SK-N-SH treated with all-trans-retinoic acid at 6 μM for 48 hours (cell line): ENCODE results near the gene PPEF1.
A peak's percentile ranks its signal among the peaks of the same experiment; 100 is the strongest.

Source experiments
- ATAC-seq: fragments of 200-7000 bp; cut with Tn5 transposase; 3 replicates; pipeline ENCODE4 v1.9.1; 2020; ENCODE audit warnings: mild to moderate bottlenecking, moderate library complexity
- ARNTL ChIP-seq: fragments of 450-650 bp; formaldehyde crosslinking; IDR thresholded peaks from 2 replicates; pipeline ENCODE4 v1.5.0; 2020; ENCODE audit warnings: low read depth, mild to moderate bottlenecking, moderate library complexity, borderline replicate concordance
- BACH2 ChIP-seq: fragments of 250-450 bp; sonication (Bioruptor Pico); IDR thresholded peaks from 2 replicates; pipeline ENCODE4 v1.9.0; 2021; ENCODE audit warnings: mild to moderate bottlenecking, borderline replicate concordance
- CSDC2 ChIP-seq: fragments of 250-450 bp; sonication (Bioruptor Pico); IDR thresholded peaks from 2 replicates; pipeline ENCODE4 v1.5.0; 2020; ENCODE audit warnings: mild to moderate bottlenecking, moderate library complexity
- GLIS3 ChIP-seq: fragments of 250-450 bp; sonication (Bioruptor Pico); IDR thresholded peaks from 2 replicates; pipeline ENCODE4 v1.5.0; 2020; ENCODE audit warnings: mild to moderate bottlenecking, moderate library complexity
- ISL1 ChIP-seq: fragments of 250-450 bp; sonication (Bioruptor Pico); IDR thresholded peaks from 2 replicates; pipeline ENCODE4 v2.1.2; 2022; ENCODE audit warnings: mild to moderate bottlenecking, moderate library complexity
- OSR1 ChIP-seq: fragments of 250-450 bp; sonication (Bioruptor Pico); IDR thresholded peaks from 2 replicates; pipeline ENCODE4 v1.8.0; 2022; ENCODE audit warnings: moderate library complexity, mild to moderate bottlenecking, inconsistent platforms
- RARB ChIP-seq: fragments of 250-450 bp; sonication (Bioruptor Pico); IDR thresholded peaks from 2 replicates; pipeline ENCODE4 v1.8.0; 2021; ENCODE audit warnings: mild to moderate bottlenecking, moderate library complexity
- SNAI2 ChIP-seq: fragments of 250-450 bp; sonication (Bioruptor Pico); IDR thresholded peaks from 2 replicates; pipeline ENCODE4 v1.5.0; 2020; ENCODE audit warnings: mild to moderate bottlenecking, moderate library complexity
- TCF4 ChIP-seq: fragments of 250-450 bp; sonication (Bioruptor Pico); IDR thresholded peaks from 2 replicates; pipeline ENCODE4 v1.8.0; 2021; ENCODE audit warnings: mild to moderate bottlenecking, moderate library complexity, borderline replicate concordance
- TOX ChIP-seq: fragments of 250-450 bp; sonication (Bioruptor Pico); IDR thresholded peaks from 2 replicates; pipeline ENCODE4 v1.8.0; 2021; ENCODE audit warnings: mild to moderate bottlenecking, moderate library complexity, borderline replicate concordance
- ZC3H10 ChIP-seq: fragments of 250-450 bp; sonication (Bioruptor Pico); IDR thresholded peaks from 2 replicates; pipeline ENCODE4 v1.5.1; 2021; ENCODE audit warnings: mild to moderate bottlenecking, moderate library complexity
- ZFP3 ChIP-seq: fragments of 250-450 bp; sonication (Bioruptor Pico); IDR thresholded peaks from 2 replicates; pipeline ENCODE4 v1.5.0; 2020; ENCODE audit warnings: mild to moderate bottlenecking, moderate library complexity
- ZFP30 ChIP-seq: fragments of 450-650 bp; formaldehyde crosslinking; IDR thresholded peaks from 2 replicates; pipeline ENCODE4 v1.5.0; 2022; ENCODE audit warnings: mild to moderate bottlenecking, moderate library complexity
- ZNF565 ChIP-seq: fragments of 450-650 bp; formaldehyde crosslinking; conservative IDR thresholded peaks from 2 replicates; pipeline ENCODE4 v1.5.0; 2020; ENCODE audit warnings: low read depth, mild to moderate bottlenecking, moderate library complexity
- ZNF70 ChIP-seq: fragments of 450-650 bp; formaldehyde crosslinking; IDR thresholded peaks from 2 replicates; pipeline ENCODE4 v1.5.0; 2020; ENCODE audit warnings: mild to moderate bottlenecking, moderate library complexity
- ZNF8 ChIP-seq: fragments of 450-650 bp; formaldehyde crosslinking; IDR thresholded peaks from 2 replicates; pipeline ENCODE4 v1.5.0; 2020; ENCODE audit warnings: mild to moderate bottlenecking, moderate library complexity
- TF ChIP-seq, protein P1 (sequence below): fragments of 250-450 bp; sonication (Bioruptor Pico); IDR thresholded peaks from 2 replicates; pipeline ENCODE4 v1.5.1; 2020; ENCODE audit warnings: low read depth, mild to moderate bottlenecking, moderate library complexity
- TF ChIP-seq, protein P2 (sequence below): fragments of 250-450 bp; sonication (Bioruptor Pico); IDR thresholded peaks from 2 replicates; pipeline ENCODE4 v1.8.0; 2021; ENCODE audit warnings: low read depth, mild to moderate bottlenecking, moderate library complexity, borderline replicate concordance
- TF ChIP-seq, protein P3 (sequence below): fragments of 250-450 bp; sonication (Bioruptor Pico); IDR thresholded peaks from 2 replicates; pipeline ENCODE4 v1.5.0; 2020; ENCODE audit warnings: mild to moderate bottlenecking, moderate library complexity
- TF ChIP-seq, protein P4 (sequence below): fragments of 250-450 bp; sonication (Bioruptor Pico); IDR thresholded peaks from 2 replicates; pipeline ENCODE4 v1.5.1; 2021; ENCODE audit warnings: mild to moderate bottlenecking, moderate library complexity

PPEF1 gene

DNA sequence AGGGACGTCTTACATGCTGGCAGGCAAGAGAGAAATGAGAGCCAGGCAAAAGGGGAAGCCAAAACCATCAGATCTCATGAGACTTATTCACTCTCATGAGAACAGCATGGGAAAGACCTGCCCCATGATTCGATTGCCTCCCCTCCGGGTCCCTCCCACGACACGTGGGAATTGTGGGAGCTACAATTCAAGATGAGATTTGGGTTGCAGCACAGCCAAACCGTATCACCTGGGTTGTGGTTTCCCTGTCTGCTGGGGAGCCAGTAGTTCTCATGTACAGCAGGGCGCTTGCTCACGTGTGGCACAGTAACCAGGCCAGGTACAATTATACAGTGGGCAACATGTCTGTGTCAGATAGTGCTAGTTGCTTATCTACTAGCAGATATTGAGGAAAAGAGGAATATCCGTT lies 24.5 kb upstream of the PPEF1 start:
- no peak for TF ChIP-seq TCF4 (CRISPR knock-in tag)
- TF ChIP-seq RARB (CRISPR knock-in tag), result no peak
- TF ChIP-seq, protein P1, sequence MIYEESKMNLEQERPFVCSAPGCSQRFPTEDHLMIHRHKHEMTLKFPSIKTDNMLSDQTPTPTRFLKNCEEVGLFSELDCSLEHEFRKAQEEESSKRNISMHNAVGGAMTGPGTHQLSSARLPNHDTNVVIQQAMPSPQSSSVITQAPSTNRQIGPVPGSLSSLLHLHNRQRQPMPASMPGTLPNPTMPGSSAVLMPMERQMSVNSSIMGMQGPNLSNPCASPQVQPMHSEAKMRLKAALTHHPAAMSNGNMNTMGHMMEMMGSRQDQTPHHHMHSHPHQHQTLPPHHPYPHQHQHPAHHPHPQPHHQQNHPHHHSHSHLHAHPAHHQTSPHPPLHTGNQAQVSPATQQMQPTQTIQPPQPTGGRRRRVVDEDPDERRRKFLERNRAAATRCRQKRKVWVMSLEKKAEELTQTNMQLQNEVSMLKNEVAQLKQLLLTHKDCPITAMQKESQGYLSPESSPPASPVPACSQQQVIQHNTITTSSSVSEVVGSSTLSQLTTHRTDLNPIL (CRISPR knock-in tag), result no peak
- no peak for TF ChIP-seq ZFP3 (CRISPR knock-in tag)
- no peak for TF ChIP-seq BACH2 (CRISPR knock-in tag)
- TF ChIP-seq GLIS3, result no peak
- TF ChIP-seq ZFP30 (CRISPR knock-in tag), result no peak
- TF ChIP-seq CSDC2 (CRISPR knock-in tag), result no peak
- TF ChIP-seq SNAI2, result no peak
- TF ChIP-seq ZNF8 (CRISPR knock-in tag), result no peak
- TF ChIP-seq ZC3H10 (CRISPR knock-in tag), result no peak
- TF ChIP-seq, protein P2, sequence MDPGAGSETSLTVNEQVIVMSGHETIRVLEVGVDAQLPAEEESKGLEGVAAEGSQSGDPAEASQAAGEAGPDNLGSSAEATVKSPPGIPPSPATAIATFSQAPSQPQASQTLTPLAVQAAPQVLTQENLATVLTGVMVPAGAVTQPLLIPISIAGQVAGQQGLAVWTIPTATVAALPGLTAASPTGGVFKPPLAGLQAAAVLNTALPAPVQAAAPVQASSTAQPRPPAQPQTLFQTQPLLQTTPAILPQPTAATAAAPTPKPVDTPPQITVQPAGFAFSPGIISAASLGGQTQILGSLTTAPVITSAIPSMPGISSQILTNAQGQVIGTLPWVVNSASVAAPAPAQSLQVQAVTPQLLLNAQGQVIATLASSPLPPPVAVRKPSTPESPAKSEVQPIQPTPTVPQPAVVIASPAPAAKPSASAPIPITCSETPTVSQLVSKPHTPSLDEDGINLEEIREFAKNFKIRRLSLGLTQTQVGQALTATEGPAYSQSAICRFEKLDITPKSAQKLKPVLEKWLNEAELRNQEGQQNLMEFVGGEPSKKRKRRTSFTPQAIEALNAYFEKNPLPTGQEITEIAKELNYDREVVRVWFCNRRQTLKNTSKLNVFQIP (CRISPR knock-in tag), result no peak
- ATAC-seq, result no peak

DNA sequence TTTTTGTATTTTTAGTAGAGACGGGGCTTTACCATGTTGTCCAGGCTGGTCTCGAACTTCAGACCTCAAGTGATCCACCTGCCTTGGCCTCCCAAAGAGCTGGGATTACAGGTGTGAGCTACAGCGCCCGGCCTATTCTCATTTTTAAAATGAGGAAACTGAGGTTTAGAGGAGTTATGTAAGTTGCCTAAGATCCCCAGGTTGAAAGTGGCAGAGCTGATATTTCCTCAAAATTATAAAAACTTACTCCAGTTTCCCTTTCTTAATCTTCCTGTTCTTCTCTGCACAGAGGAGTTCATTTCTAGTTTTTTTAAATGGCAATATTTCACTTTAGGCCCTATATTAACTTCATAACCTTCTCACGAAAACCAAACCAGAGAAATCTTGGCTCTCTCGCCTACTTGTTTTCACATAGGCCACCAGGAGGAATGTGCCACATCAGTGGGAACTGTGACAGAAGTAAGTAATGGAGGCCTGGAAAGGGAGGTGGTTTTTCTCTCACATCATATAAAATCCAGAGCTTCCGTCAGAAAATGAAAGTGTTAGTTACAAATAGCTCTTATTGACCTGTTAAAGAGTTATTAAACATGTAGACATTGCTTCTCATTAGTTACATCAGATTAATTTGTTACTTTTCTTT lies 19.5 kb upstream of the PPEF1 start:
- TF ChIP-seq RARB (CRISPR knock-in tag), result no peak
- TF ChIP-seq, protein P3, sequence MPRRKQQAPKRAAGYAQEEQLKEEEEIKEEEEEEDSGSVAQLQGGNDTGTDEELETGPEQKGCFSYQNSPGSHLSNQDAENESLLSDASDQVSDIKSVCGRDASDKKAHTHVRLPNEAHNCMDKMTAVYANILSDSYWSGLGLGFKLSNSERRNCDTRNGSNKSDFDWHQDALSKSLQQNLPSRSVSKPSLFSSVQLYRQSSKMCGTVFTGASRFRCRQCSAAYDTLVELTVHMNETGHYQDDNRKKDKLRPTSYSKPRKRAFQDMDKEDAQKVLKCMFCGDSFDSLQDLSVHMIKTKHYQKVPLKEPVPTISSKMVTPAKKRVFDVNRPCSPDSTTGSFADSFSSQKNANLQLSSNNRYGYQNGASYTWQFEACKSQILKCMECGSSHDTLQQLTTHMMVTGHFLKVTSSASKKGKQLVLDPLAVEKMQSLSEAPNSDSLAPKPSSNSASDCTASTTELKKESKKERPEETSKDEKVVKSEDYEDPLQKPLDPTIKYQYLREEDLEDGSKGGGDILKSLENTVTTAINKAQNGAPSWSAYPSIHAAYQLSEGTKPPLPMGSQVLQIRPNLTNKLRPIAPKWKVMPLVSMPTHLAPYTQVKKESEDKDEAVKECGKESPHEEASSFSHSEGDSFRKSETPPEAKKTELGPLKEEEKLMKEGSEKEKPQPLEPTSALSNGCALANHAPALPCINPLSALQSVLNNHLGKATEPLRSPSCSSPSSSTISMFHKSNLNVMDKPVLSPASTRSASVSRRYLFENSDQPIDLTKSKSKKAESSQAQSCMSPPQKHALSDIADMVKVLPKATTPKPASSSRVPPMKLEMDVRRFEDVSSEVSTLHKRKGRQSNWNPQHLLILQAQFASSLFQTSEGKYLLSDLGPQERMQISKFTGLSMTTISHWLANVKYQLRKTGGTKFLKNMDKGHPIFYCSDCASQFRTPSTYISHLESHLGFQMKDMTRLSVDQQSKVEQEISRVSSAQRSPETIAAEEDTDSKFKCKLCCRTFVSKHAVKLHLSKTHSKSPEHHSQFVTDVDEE, result no peak
- no peak for TF ChIP-seq OSR1 (CRISPR knock-in tag)
- TF ChIP-seq ZC3H10 (CRISPR knock-in tag), result no peak
- TF ChIP-seq TOX (CRISPR knock-in tag), result no peak
- no peak for ATAC-seq

DNA sequence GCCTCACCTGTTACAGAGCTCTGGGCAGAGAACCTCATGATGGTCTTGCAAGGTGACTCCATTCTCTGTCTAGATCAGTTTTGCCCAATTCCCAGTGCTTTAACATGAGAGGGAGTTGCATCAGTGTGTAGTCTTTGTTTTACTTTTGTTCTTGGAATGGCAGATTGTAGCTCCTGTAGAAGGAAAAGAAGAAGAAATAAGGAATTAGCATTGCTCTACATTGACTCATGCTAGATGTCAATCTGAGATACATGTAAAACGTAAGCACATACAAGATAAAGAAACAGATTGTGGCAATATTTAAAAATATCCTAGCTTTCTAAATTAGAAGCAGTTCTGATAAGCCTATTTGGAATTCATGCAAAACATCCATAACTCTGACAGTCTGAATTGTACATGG lies 16.0 kb upstream of the PPEF1 start:
- ATAC-seq, result peak; percentile 25; the same call in 2 of the 3 replicates
- no peak for TF ChIP-seq ZNF8 (CRISPR knock-in tag)
- TF ChIP-seq ARNTL (CRISPR knock-in tag), result no peak
- TF ChIP-seq OSR1 (CRISPR knock-in tag), result no peak
- no peak for TF ChIP-seq BACH2 (CRISPR knock-in tag)
- TF ChIP-seq, protein P2 (CRISPR knock-in tag), result no peak
- TF ChIP-seq ZNF565 (CRISPR knock-in tag), result no peak
- TF ChIP-seq TCF4 (CRISPR knock-in tag), result no peak
- TF ChIP-seq, protein P4, sequence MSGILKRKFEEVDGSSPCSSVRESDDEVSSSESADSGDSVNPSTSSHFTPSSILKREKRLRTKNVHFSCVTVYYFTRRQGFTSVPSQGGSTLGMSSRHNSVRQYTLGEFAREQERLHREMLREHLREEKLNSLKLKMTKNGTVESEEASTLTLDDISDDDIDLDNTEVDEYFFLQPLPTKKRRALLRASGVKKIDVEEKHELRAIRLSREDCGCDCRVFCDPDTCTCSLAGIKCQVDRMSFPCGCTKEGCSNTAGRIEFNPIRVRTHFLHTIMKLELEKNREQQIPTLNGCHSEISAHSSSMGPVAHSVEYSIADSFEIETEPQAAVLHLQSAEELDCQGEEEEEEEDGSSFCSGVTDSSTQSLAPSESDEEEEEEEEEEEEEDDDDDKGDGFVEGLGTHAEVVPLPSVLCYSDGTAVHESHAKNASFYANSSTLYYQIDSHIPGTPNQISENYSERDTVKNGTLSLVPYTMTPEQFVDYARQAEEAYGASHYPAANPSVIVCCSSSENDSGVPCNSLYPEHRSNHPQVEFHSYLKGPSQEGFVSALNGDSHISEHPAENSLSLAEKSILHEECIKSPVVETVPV (CRISPR knock-in tag), result no peak
- TF ChIP-seq, protein P1 (CRISPR knock-in tag), result no peak
- TF ChIP-seq ZFP30 (CRISPR knock-in tag), result no peak
- no peak for TF ChIP-seq RARB (CRISPR knock-in tag)
- TF ChIP-seq ZNF70, result no peak
- no peak for TF ChIP-seq ISL1 (CRISPR knock-in tag)
- TF ChIP-seq, all 23 proteins: peak for 0
